Fibroblast of the aortic adventitia (primary cell): Measurements from ENCODE around the gene TEDDM1. TPM values are rescaled to one million over a fixed set of nuclear protein-coding genes. Genes with fewer than 3 reads are reported as not detected.
"Not testable (repeated sequence)": the region's sequence is repeated elsewhere in the genome, so short reads cannot be mapped to it uniquely, and the experiment has no call there.

Source experiments
- DNase-seq: peaks from one replicate; pipeline ENCODE4 v3.0.0-alpha.2; 2010; ENCODE audit warnings: low read depth
- H3K4me3 ChIP-seq: 2 replicates; pipeline ENCODE4 v1.5.1; 2011; ENCODE audit warnings: low read depth, mild to moderate bottlenecking, control low read depth, low read length, moderate library complexity
- CTCF ChIP-seq: IDR thresholded peaks from 2 replicates; pipeline ENCODE4 v1.5.1; 2011; ENCODE audit warnings: mild to moderate bottlenecking, low read length, control low read depth, inconsistent platforms; ENCODE audit not compliant: insufficient read depth
- total RNA-seq: library from RNA; depleted of rRNA; stranded (reverse); fragments of >200 nt; gene quantifications from 2 replicates; pipeline ENCODE4 v1.2.3, GENCODE V29; 2012; ENCODE audit warnings: low replicate concordance

The TEDDM1 gene
- total RNA-seq, 1 donor: not detected

GRCh38 chr1:182383037-182383661 is 17.3 kb downstream of the TEDDM1 start:
- no peak overlapping the region for H3K4me3 ChIP-seq
- no peak for TF ChIP-seq CTCF
- DNase-seq: no peak

- H3K4me3 ChIP-seq: no peak overlapping the region
- DNase-seq: no peak
Measured at GRCh38 chr1:182381962-182382819, 18.3 kb downstream of the TEDDM1 start.

DNA sequence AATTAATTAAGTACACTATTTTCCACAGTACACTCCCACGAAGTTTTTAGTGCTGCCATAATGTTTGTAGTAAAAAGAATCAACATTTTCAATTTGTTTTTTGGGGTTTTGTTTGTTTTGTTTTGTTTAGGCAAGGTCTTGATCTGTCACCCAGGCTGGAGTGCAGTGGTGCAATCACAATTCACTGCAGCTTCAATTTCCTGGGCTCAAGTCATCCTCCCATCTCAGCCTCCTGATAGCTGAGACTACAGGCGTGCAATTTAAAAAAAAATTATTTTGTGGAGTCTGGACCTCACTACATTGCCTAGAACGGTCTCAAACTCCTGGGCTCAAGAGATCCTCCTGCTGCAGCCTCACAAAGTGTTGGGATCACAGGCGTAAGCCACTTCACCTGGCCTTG is 20.3 kb downstream of the TEDDM1 start:
- TF ChIP-seq CTCF: no peak
- DNase-seq: no peak
- no peak overlapping the region for H3K4me3 ChIP-seq

More at GRCh38 chr1:182381962-182382819, 18.3 kb downstream of the TEDDM1 start:
- TF ChIP-seq CTCF: no peak

GRCh38 chr1:182379781-182380180 is 20.7 kb downstream of the TEDDM1 start:
- DNase-seq, H3K4me3 ChIP-seq: not testable (repeated sequence)

DNA sequence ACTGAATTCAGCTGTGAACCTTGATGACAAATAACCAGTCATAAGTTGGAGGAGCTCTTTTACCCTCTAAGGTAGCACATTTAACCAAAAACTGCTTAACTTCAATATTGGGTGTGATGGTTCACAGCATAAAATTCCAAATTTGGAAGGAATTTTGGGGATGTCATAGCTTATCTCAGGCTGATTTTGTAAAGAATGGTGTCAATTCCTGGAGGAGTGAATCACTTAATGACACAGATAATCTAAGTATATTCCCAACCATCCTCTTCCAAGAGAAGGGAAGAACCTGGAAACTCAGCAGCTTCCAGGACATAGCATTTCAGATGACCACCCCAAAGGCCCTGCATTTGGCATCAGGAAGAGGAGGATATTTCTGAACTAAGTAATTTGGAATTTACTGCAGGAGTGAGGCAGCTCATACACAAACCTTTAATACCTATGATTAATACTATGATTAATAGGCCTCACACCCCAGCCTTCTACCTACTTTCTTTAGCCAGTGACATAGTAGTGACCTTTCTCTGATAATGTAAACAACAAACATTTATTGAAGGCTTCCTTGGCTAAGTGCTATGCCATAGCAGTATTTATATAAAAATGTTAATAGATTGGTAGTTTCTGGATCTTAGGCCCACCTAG is 23.4 kb downstream of the TEDDM1 start:
- DNase-seq: no peak
- TF ChIP-seq CTCF: no peak
- no peak overlapping the region for H3K4me3 ChIP-seq

GRCh38 chr1:182374101-182374834 is 26.2 kb downstream of the TEDDM1 start:
- DNase-seq: no peak
- no peak overlapping the region for H3K4me3 ChIP-seq
- no peak for TF ChIP-seq CTCF
